Measurements from ENCODE around the gene KIF3B. TPM values are rescaled to one million over a fixed set of nuclear protein-coding genes. Genes with fewer than 3 reads are reported as not detected.
A peak's percentile ranks its signal among the peaks of the same experiment; 100 is the strongest.

The KIF3B gene
- total RNA-seq, 1 donor = 33.1 TPM

- H3K4me3 ChIP-seq (ENCODE audit: low read depth, low read length) = no peak overlapping the region
- TF ChIP-seq CTCF (IDR thresholded peaks at IDR 0.05; ENCODE audit: insufficient read depth, low read length) = no peak
- DNase-seq (ENCODE audit: low read depth) = peak; percentile 78
These were observed 49.7 kb downstream of the KIF3B start for GRCh38 chr20:32327087-32327681.

GRCh38 chr20:32329817-32330554 lies 52.5 kb downstream of the KIF3B start:
- H3K4me3 ChIP-seq (ENCODE audit: low read depth, low read length) = no peak overlapping the region
- DNase-seq (ENCODE audit: low read depth) = no peak
- no peak for TF ChIP-seq CTCF (IDR thresholded peaks at IDR 0.05; ENCODE audit: insufficient read depth, low read length)

- TF ChIP-seq CTCF (IDR thresholded peaks at IDR 0.05; ENCODE audit: insufficient read depth, low read length) = no peak
- no peak for DNase-seq (ENCODE audit: low read depth)
- no peak overlapping the region for H3K4me3 ChIP-seq (ENCODE audit: low read depth, low read length)
These were observed 53.1 kb downstream of the KIF3B start for GRCh38 chr20:32330555-32330897.

- TF ChIP-seq CTCF (IDR thresholded peaks at IDR 0.05; ENCODE audit: insufficient read depth, low read length) = no peak
- peak; percentile 42 for DNase-seq (ENCODE audit: low read depth)
- no peak overlapping the region for H3K4me3 ChIP-seq (ENCODE audit: low read depth, low read length)
These were observed 55.2 kb downstream of the KIF3B start for GRCh38 chr20:32332614-32333013.

GRCh38 chr20:32333181-32333987 lies 55.9 kb downstream of the KIF3B start:
- no peak overlapping the region for H3K4me3 ChIP-seq (ENCODE audit: low read depth, low read length)
- DNase-seq (ENCODE audit: low read depth) = no peak
- no peak for TF ChIP-seq CTCF (IDR thresholded peaks at IDR 0.05; ENCODE audit: insufficient read depth, low read length)

- TF ChIP-seq CTCF (IDR thresholded peaks at IDR 0.05; ENCODE audit: insufficient read depth, low read length) = no peak
- H3K4me3 ChIP-seq (ENCODE audit: low read depth, low read length) = no peak overlapping the region
- peak; percentile 10 for DNase-seq (ENCODE audit: low read depth)
These were observed 56.8 kb downstream of the KIF3B start for GRCh38 chr20:32333988-32334885.

Data from fibroblast of the aortic adventitia (primary cell).